Astrocyte of the spinal cord (primary cell): Measurements from ENCODE around the gene ZNF280C.
A peak's percentile ranks its signal among the peaks of the same experiment; 100 is the strongest.

ENCODE experiments used
- DNase-seq: peaks from one replicate; pipeline ENCODE4 v3.0.0; 2011; ENCODE audit warnings: low read depth, low spot score
- H3K4me3 ChIP-seq: 2 replicates; pipeline ENCODE4 v1.5.1; 2011; ENCODE audit warnings: low read depth, mild to moderate bottlenecking, low read length, moderate library complexity
- in situ Hi-C: cut with HindIII; loops from 2 replicates; pipeline ENCODE4 v1.10.0; 2017; ENCODE audit warnings: low sequenced_read_pairs
- TF ChIP-seq, protein P1 (sequence below): IDR thresholded peaks from 2 replicates; pipeline ENCODE4 v1.5.1; 2012; ENCODE audit warnings: low read depth, mild to moderate bottlenecking, low read length, inconsistent platforms

Gene ZNF280C

DNA sequence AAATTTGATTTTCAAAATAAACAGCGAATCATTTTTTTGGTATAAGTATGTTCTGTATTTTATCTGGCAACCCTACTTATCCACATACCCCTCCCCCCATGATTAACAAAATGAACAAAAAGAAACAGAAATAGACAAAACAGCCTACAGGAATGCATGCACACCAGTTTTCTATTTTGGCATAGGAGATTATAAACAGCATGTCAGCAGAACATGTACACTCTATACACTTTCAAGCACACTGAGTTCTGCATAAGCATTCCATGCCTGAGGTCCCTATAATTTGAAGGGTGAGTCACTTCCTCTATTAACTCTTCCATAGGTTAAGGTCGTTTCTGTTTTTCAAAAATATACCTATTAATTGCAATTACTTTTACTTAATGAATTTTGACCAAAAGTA is 28.0 kb upstream of the ZNF280C start:
- H3K4me3 ChIP-seq: no peak overlapping the region
- in situ Hi-C loops: no loop called here
- peak; percentile 6 for DNase-seq
- TF ChIP-seq, protein P1, sequence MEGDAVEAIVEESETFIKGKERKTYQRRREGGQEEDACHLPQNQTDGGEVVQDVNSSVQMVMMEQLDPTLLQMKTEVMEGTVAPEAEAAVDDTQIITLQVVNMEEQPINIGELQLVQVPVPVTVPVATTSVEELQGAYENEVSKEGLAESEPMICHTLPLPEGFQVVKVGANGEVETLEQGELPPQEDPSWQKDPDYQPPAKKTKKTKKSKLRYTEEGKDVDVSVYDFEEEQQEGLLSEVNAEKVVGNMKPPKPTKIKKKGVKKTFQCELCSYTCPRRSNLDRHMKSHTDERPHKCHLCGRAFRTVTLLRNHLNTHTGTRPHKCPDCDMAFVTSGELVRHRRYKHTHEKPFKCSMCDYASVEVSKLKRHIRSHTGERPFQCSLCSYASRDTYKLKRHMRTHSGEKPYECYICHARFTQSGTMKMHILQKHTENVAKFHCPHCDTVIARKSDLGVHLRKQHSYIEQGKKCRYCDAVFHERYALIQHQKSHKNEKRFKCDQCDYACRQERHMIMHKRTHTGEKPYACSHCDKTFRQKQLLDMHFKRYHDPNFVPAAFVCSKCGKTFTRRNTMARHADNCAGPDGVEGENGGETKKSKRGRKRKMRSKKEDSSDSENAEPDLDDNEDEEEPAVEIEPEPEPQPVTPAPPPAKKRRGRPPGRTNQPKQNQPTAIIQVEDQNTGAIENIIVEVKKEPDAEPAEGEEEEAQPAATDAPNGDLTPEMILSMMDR: no peak

GRCh38 chrX:130296297-130296678 is 27.6 kb upstream of the ZNF280C start:
- TF ChIP-seq, protein P1: no peak
- H3K4me3 ChIP-seq: no peak overlapping the region

GRCh38 chrX:130295519-130296296 is 27.0 kb upstream of the ZNF280C start:
- no peak overlapping the region for H3K4me3 ChIP-seq
- no peak for DNase-seq
- in situ Hi-C loops: no loop called here
- TF ChIP-seq, protein P1: no peak

More at GRCh38 chrX:130296297-130296678, 27.6 kb upstream of the ZNF280C start:
- in situ Hi-C loops: no loop called here
- no peak for DNase-seq

DNA sequence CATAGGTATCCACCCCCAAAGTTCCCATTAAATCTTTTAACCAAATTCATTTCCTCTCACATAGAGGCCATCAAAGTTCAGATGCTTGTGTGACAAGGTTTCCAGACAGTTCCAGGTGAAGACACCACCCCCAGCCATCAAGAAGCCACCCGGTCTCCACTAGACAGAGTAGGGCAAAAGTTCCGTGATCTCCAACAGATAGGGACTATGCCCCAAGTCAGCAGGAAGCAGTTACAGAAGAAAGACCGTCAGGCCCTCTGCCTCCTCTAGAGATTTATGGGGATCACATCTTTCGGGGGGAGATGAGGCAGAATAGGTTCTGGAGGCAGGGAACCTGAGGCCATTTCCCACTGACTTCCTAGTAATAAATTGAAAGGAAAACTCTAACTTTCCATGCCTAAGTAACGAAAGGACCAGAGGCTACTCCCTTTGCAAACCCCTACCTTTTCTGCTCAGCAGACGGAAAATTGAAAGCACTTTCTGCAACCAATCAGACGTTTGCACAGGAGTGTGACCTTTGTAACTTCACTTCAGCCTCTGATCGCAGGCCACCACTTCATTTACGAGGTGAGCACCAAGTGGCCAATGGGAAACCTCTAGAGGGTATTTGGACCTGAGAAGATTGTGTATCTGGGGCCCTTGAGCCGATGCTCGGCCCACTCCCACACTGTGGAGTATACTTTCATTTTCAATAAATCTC is 18.5 kb upstream of the ZNF280C start:
- no peak overlapping the region for H3K4me3 ChIP-seq
- in situ Hi-C loops: no loop called here
- TF ChIP-seq, protein P1: no peak
- DNase-seq: no peak

GRCh38 chrX:130285710-130286109 is 17.0 kb upstream of the ZNF280C start:
- in situ Hi-C loops: no loop called here
- no peak overlapping the region for H3K4me3 ChIP-seq
- DNase-seq: no peak
- TF ChIP-seq, protein P1: no peak

- DNase-seq: no peak
- no peak overlapping the region for H3K4me3 ChIP-seq
- in situ Hi-C loops: no loop called here
- TF ChIP-seq, protein P1: no peak
Observed at GRCh38 chrX:130285069-130285620, 16.4 kb upstream of the ZNF280C start.
